Erythroblast (primary cell): ENCODE measurements around the gene MTM1.

Experiments
- GATA1 ChIP-seq: IDR thresholded peaks from 2 replicates; pipeline ENCODE4 v1.6.1; 2011; ENCODE audit warnings: low read depth, mild to moderate bottlenecking, control low read depth, low read length, moderate library complexity
- POLR2A ChIP-seq: IDR thresholded peaks from 2 replicates; pipeline ENCODE4 v1.6.1; 2011; ENCODE audit warnings: mild to moderate bottlenecking, low read length

DNA sequence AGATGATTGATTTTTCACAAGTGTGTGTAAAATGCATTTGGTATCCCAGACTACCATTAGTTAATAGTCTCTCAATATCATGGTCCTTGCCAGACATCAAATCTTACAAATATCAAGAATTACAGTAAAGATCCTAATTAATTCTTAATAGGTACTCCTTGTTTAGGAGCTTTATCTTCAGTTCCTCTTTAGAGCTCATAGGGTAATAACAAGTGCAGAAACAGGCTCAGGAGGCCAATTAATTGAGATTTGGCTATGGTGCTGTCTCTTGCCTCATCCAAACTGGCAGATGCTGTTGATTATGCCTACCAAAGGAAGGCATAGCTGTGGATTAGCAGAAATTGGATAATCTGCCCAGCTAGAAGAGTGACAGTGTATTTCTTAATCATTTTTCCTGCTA lies 131.7 kb downstream of the MTM1 start:
- TF ChIP-seq POLR2A (no peak), GATA1 (no peak)
